Measurements from ENCODE around the gene FAM171A2.

DNA sequence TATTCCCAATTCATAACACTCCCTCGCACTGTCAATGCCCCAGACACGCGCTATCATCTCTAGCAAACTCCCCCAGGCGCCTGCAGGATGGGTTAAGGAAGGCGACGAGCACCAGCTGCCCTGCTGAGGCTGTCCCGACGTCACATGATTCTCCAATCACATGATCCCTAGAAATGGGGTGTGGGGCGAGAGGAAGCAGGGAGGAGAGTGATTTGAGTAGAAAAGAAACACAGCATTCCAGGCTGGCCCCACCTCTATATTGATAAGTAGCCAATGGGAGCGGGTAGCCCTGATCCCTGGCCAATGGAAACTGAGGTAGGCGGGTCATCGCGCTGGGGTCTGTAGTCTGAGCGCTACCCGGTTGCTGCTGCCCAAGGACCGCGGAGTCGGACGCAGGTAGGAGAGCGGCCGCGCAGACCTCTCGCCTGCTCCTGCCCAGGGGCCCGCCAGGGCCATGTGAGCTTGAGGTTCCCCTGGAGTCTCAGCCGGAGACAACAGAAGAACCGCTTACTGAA, 18.7 kb downstream of the FAM171A2 start, which contains the start of gene GRN:
- TF ChIP-seq, protein P1, sequence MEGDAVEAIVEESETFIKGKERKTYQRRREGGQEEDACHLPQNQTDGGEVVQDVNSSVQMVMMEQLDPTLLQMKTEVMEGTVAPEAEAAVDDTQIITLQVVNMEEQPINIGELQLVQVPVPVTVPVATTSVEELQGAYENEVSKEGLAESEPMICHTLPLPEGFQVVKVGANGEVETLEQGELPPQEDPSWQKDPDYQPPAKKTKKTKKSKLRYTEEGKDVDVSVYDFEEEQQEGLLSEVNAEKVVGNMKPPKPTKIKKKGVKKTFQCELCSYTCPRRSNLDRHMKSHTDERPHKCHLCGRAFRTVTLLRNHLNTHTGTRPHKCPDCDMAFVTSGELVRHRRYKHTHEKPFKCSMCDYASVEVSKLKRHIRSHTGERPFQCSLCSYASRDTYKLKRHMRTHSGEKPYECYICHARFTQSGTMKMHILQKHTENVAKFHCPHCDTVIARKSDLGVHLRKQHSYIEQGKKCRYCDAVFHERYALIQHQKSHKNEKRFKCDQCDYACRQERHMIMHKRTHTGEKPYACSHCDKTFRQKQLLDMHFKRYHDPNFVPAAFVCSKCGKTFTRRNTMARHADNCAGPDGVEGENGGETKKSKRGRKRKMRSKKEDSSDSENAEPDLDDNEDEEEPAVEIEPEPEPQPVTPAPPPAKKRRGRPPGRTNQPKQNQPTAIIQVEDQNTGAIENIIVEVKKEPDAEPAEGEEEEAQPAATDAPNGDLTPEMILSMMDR (optimal IDR thresholded peaks at IDR 0.05 in 1 of 3, IDR thresholded peaks at IDR 0.05 in 1 of 3, conservative IDR thresholded peaks at IDR 0.05 in 1 of 3; ENCODE audit: extremely low read depth in 1 of 3, insufficient read depth in 2 of 3, low read length in 3 of 3): no peak
- TF ChIP-seq EZH2 (IDR thresholded peaks at IDR 0.05; ENCODE audit: low read length): no peak

Data from keratinocyte (primary cell).